OCI-LY7 (cell line): ENCODE data around the gene ACOT8.

Source experiments
- CTCF ChIP-seq: fragments of 200-600 bp; sonication (generic); conservative IDR thresholded peaks from 2 replicates; pipeline ENCODE4 v1.5.1; 2014; ENCODE audit warnings: mild to moderate bottlenecking, antibody characterized with exemption, low read length, moderate library complexity, mixed read lengths
- EZH2phosphoT487 ChIP-seq: fragments of 200-600 bp; sonication (generic); IDR thresholded peaks from 2 replicates; pipeline ENCODE4 v1.6.1; 2018; ENCODE audit warnings: low read depth, borderline replicate concordance, mild to moderate bottlenecking, mixed run types, antibody characterized with exemption, low read length, moderate library complexity, mixed read lengths

- TF ChIP-seq CTCF (no peak), EZH2phosphoT487 (no peak)
Observed at GRCh38 chr20:45896641-45897161, 39.5 kb upstream of the ACOT8 start.
